ENCODE results near the gene TRIOBP. TPM values are rescaled to one million over a fixed set of nuclear protein-coding genes. Genes with fewer than 3 reads are reported as not detected.

The TRIOBP gene
- total and polyA plus RNA-seq, 2 donors from 2014 or later, result 32.1 to 125 TPM

DNA sequence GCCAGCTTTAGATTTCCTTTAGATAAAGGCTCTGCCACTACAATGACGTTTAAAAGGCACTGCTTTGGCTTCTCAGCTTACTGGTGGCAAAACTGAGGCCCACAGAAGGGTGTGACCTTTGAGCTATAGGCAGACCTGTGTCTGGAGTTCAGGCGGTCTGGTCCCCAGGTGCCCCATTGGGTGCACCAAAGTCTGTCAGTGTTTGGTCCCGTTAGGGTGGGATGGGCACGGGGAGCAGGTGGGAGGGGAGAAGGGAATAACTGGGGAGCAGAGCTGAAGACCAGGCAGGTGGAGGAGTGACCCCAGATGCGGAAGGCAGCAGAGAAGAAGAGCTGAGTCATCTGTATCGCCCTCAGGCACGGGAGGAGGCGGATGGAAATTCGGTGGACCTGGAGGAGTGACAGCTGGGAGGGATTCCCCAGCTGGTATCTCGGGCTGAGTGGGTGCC is 65.6 kb downstream of the TRIOBP start:
- intact Hi-C loops (cut with DNase I), result no loop called here
- no peaks in the 10 kb centered on the region for H3K9me3 ChIP-seq (ENCODE audit: control insufficient read depth in 2 of 3, insufficient read depth in 1 of 3, low read length in 3 of 3)
- no peak overlapping the region for H3K27ac ChIP-seq (ENCODE audit: low read depth in 2 of 2, low read length in 2 of 2)
- FAIRE-seq (no peak), DNase-seq (no peak)
- H3K9ac ChIP-seq (ENCODE audit: low read length in 3 of 3), result no peak overlapping the region
- H3K4me1 ChIP-seq (ENCODE audit: control insufficient read depth in 2 of 3, insufficient read depth in 2 of 3, low read depth in 1 of 3, low read length in 3 of 3), result no peaks in the 10 kb centered on the region
- peaks cover 2 to 19% (median 10%) of the 10 kb centered on the region in 3 donors for H3K36me3 ChIP-seq (ENCODE audit: control insufficient read depth in 2 of 3, insufficient read depth in 3 of 3, low read length in 3 of 3)
- H3K27me3 ChIP-seq (ENCODE audit: control insufficient read depth, insufficient read depth, low read length), result no peaks in the 10 kb centered on the region
- H3K4me3 ChIP-seq (ENCODE audit: low read length in 3 of 3), result no peak overlapping the region
- TF ChIP-seq CTCF (IDR thresholded peaks at IDR 0.05; ENCODE audit: borderline replicate concordance, extremely low read depth, insufficient read depth), result no peak

- no peak for TF ChIP-seq CTCF (IDR thresholded peaks at IDR 0.05; ENCODE audit: borderline replicate concordance, extremely low read depth, insufficient read depth)
- Histone ChIP-seq H3K4me1 (ENCODE audit: control insufficient read depth in 2 of 3, insufficient read depth in 2 of 3, low read depth in 1 of 3, low read length in 3 of 3) (no peaks in the 10 kb centered on the region), H3K9me3 (ENCODE audit: control insufficient read depth in 2 of 3, insufficient read depth in 1 of 3, low read length in 3 of 3) (no peaks in the 10 kb centered on the region), H3K27ac (ENCODE audit: low read depth in 2 of 2, low read length in 2 of 2) (no peak overlapping the region), H3K36me3 (ENCODE audit: control insufficient read depth in 2 of 3, insufficient read depth in 3 of 3, low read length in 3 of 3) (peaks cover 2 to 23% (median 12%) of the 10 kb centered on the region in 3 donors), H3K9ac (ENCODE audit: low read length in 3 of 3) (no peak overlapping the region), H3K27me3 (ENCODE audit: control insufficient read depth, insufficient read depth, low read length) (no peaks in the 10 kb centered on the region), H3K4me3 (ENCODE audit: low read length in 3 of 3) (no peak overlapping the region)
- DNase-seq (no peak), FAIRE-seq (no peak)
- intact Hi-C loops (cut with DNase I), result no loop called here
These were observed 66.2 kb downstream of the TRIOBP start for GRCh38 chr22:37763012-37763411.

- Histone ChIP-seq H3K36me3 (ENCODE audit: control insufficient read depth in 2 of 3, insufficient read depth in 3 of 3, low read length in 3 of 3) (peaks cover 2 to 20% (median 12%) of the 10 kb centered on the region in 3 donors), H3K27ac (ENCODE audit: low read depth in 2 of 2, low read length in 2 of 2) (no peak overlapping the region), H3K9ac (ENCODE audit: low read length in 3 of 3) (no peak overlapping the region), H3K27me3 (ENCODE audit: control insufficient read depth, insufficient read depth, low read length) (no peaks in the 10 kb centered on the region), H3K4me3 (ENCODE audit: low read length in 3 of 3) (no peak overlapping the region), H3K4me1 (ENCODE audit: control insufficient read depth in 2 of 3, insufficient read depth in 2 of 3, low read depth in 1 of 3, low read length in 3 of 3) (no peaks in the 10 kb centered on the region), H3K9me3 (ENCODE audit: control insufficient read depth in 2 of 3, insufficient read depth in 1 of 3, low read length in 3 of 3) (no peaks in the 10 kb centered on the region)
- no peak for FAIRE-seq
- DNase-seq, result no peak
- no peak for TF ChIP-seq CTCF (IDR thresholded peaks at IDR 0.05; ENCODE audit: borderline replicate concordance, extremely low read depth, insufficient read depth)
- intact Hi-C loops (cut with DNase I), result no loop called here
These were observed 66.8 kb downstream of the TRIOBP start for GRCh38 chr22:37763652-37764051.

DNA sequence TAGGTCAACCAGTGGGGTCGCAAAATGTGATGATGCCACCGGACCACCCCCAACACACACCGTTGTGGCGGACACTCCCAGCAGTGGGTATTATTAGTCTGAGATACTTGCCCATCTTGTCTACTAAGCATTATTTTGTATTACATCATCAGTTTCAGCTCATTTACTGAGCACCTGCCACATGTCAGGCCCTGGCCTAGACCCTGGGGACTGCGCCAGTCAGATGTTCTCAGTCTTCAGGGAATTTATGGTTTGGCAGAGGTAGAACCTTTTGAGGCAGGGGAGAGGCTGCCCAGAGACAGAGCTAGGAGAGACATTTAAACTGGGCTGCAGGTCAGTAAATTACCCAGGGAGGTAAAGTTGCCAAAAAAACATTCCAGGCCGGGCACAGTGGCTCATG is 67.8 kb downstream of the TRIOBP start:
- DNase-seq (no peak), FAIRE-seq (no peak)
- Histone ChIP-seq H3K36me3 (ENCODE audit: control insufficient read depth in 2 of 3, insufficient read depth in 3 of 3, low read length in 3 of 3) (peaks cover 0 to 24% (median 12%) of the 10 kb centered on the region in 3 donors), H3K4me3 (ENCODE audit: low read length in 3 of 3) (no peak overlapping the region), H3K4me1 (ENCODE audit: control insufficient read depth in 2 of 3, insufficient read depth in 2 of 3, low read depth in 1 of 3, low read length in 3 of 3) (no peaks in the 10 kb centered on the region), H3K27ac (ENCODE audit: low read depth in 2 of 2, low read length in 2 of 2) (no peak overlapping the region), H3K9ac (ENCODE audit: low read length in 3 of 3) (no peak overlapping the region), H3K27me3 (ENCODE audit: control insufficient read depth, insufficient read depth, low read length) (no peaks in the 10 kb centered on the region), H3K9me3 (ENCODE audit: control insufficient read depth in 2 of 3, insufficient read depth in 1 of 3, low read length in 3 of 3) (no peaks in the 10 kb centered on the region)
- TF ChIP-seq CTCF (IDR thresholded peaks at IDR 0.05; ENCODE audit: borderline replicate concordance, extremely low read depth, insufficient read depth), result no peak
- intact Hi-C loops (cut with DNase I), result no loop called here

Data from kidney (tissue), 14 donors.